Testis (tissue), 3 donors: ENCODE results near the gene HTR7. TPM values are rescaled to one million over a fixed set of nuclear protein-coding genes. Genes with fewer than 3 reads are reported as not detected.

Experiments
- DNase-seq: peaks from one replicate; pipeline ENCODE4 v3.0.0-alpha.2; 2019
- H3K27ac ChIP-seq, 2 donors: fragments of 200-600 bp; sonication (generic); one replicate each; pipeline ENCODE4 v1.5.1; 2019
- H3K27me3 ChIP-seq: fragments of 200-600 bp; sonication (generic); one replicate; pipeline ENCODE4 v1.5.1; 2019
- H3K36me3 ChIP-seq: fragments of 200-600 bp; sonication (generic); one replicate; pipeline ENCODE4 v1.5.1; 2017; ENCODE audit warnings: low read depth; ENCODE audit errors: missing control alignments
- H3K4me1 ChIP-seq: fragments of 200-600 bp; sonication (generic); one replicate; pipeline ENCODE4 v1.5.1; 2019
- H3K4me3 ChIP-seq, 2 donors: fragments of 200-600 bp; sonication (generic); one replicate each; pipeline ENCODE4 v1.5.1; 2017 to 2019
- H3K9me3 ChIP-seq: fragments of 200-600 bp; sonication (generic); one replicate; pipeline ENCODE4 v1.5.1; 2017
- POLR2A ChIP-seq: fragments of 450-650 bp; IDR thresholded peaks from one replicate; pipeline ENCODE4 v1.6.1; 2017; ENCODE audit warnings: antibody characterized with exemption, mild to moderate bottlenecking, moderate library complexity
- WGBS, 2 donors: methylation state at CpG; one replicate each; pipeline ENCODE4 v1.1.5; 2018; 5-methylcytosine and 5-hydroxymethylcytosine counted together
- intact Hi-C: fragments of 100-400 bp; cut with DNase I; formaldehyde crosslinking; loops from one replicate; pipeline ENCODE4 v1.15.1; 2023; ENCODE audit warnings: low total_unique reads
- polyA plus RNA-seq: library from polyadenylated mRNA; stranded (reverse); fragments of 350-450 nt; fragmentation: Illumina TruSeq; extraction: RNeasy Lipid Tissue Mini Kit (QIAGEN cat#74804); gene quantifications from one replicate; pipeline ENCODE4 v1.2.3, GENCODE V29; 2014; ENCODE audit warnings: low read depth, low replicate concordance; ENCODE audit not compliant: insufficient read depth
- total RNA-seq, 2 donors: library from RNA; depleted of rRNA; stranded (reverse); fragments of >200 nt; gene quantifications; one replicate each; pipeline ENCODE4 v1.2.3, GENCODE V29; 2016
- TF ChIP-seq, protein P1 (sequence below), 3 experiments: fragments of 450-650 bp in 2 of 3; fragments of 200-600 bp in 1 of 3; sonication (generic) in 1 of 3; IDR thresholded peaks; one replicate each; pipeline ENCODE4 v1.5.1; 2016 to 2019; ENCODE audit warnings: antibody characterized with exemption in 3 of 3, mild to moderate bottlenecking in 2 of 3, moderate library complexity in 1 of 3

The HTR7 gene
- total and polyA plus RNA-seq, 3 donors from 2014 or later = 8.3 to 26.2 (median 9.4) TPM

DNA sequence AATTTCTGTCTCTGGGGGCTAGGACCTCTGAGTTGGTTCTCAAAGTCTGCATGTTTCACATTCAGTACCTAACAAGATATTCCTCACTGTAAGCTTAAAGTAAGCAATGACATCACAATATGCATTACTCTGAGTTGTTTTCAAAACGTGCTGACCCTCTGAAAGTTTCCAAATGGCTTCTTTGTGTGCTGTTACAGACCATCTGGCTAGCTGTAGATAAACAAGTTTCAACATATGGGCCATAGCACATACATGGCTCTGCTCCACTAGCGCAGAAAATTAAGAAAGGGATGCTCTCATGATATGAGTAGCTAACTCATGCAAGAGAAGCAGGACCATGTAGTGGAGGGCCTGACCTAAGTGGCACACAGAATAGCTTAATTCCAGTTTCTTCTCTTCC is 119.0 kb downstream of the HTR7 start:
- no peak overlapping the region for H3K27ac ChIP-seq
- 52 to 57% methylated on average over 2 of the region's 2 CpGs for WGBS, 2 donors
- H3K36me3 ChIP-seq = no peaks in the 10 kb centered on the region
- H3K27me3 ChIP-seq = no peaks in the 10 kb centered on the region
- H3K4me3 ChIP-seq = no peak overlapping the region
- no peak for DNase-seq
- TF ChIP-seq, protein P1, sequence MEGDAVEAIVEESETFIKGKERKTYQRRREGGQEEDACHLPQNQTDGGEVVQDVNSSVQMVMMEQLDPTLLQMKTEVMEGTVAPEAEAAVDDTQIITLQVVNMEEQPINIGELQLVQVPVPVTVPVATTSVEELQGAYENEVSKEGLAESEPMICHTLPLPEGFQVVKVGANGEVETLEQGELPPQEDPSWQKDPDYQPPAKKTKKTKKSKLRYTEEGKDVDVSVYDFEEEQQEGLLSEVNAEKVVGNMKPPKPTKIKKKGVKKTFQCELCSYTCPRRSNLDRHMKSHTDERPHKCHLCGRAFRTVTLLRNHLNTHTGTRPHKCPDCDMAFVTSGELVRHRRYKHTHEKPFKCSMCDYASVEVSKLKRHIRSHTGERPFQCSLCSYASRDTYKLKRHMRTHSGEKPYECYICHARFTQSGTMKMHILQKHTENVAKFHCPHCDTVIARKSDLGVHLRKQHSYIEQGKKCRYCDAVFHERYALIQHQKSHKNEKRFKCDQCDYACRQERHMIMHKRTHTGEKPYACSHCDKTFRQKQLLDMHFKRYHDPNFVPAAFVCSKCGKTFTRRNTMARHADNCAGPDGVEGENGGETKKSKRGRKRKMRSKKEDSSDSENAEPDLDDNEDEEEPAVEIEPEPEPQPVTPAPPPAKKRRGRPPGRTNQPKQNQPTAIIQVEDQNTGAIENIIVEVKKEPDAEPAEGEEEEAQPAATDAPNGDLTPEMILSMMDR (IDR thresholded peaks at IDR 0.05) = no peak
- TF ChIP-seq POLR2A = no peak
- intact Hi-C loops = no loop called here
- H3K4me1 ChIP-seq = no peaks in the 10 kb centered on the region
- no peaks in the 10 kb centered on the region for H3K9me3 ChIP-seq

- H3K9me3 ChIP-seq = no peaks in the 10 kb centered on the region
- intact Hi-C loops = no loop called here
- H3K27ac ChIP-seq = no peak overlapping the region
- 42 to 43% methylated on average over 2 of the region's 2 CpGs for WGBS, 2 donors
- no peaks in the 10 kb centered on the region for H3K36me3 ChIP-seq
- TF ChIP-seq POLR2A = no peak
- TF ChIP-seq, protein P1 (IDR thresholded peaks at IDR 0.05) = no peak
- no peaks in the 10 kb centered on the region for H3K27me3 ChIP-seq
- no peaks in the 10 kb centered on the region for H3K4me1 ChIP-seq
- no peak for DNase-seq
- H3K4me3 ChIP-seq = no peak overlapping the region
These were observed 123.4 kb downstream of the HTR7 start for GRCh38 chr10:90734415-90734814.

DNA sequence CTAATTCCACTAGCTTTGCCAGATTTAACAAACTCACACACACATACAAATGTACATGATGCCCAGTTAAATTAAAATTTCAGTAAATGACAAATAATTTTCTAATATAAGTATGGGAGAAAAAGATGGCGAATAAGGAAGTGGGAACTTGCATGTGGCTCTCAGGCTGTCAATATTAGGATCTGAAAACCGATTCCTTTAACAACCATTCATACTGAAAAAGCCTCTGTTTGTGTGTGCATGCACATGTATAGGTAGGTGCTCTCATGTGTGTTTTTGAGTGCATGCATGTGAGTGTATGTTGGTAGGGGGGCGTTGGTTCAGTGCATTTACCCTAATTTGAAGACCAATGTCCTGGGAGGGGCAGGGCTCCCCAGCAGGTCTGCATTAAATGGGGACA is 125.3 kb downstream of the HTR7 start:
- Histone ChIP-seq H3K27me3 (no peaks in the 10 kb centered on the region), H3K27ac (no peak overlapping the region), H3K4me3 (no peak overlapping the region), H3K36me3 (no peaks in the 10 kb centered on the region), H3K9me3 (no peaks in the 10 kb centered on the region), H3K4me1 (no peaks in the 10 kb centered on the region)
- DNase-seq = no peak
- intact Hi-C loops = no loop called here
- 69 to 80% methylated on average over 3 of the region's 3 CpGs for WGBS, 2 donors
- no peak for TF ChIP-seq POLR2A
- TF ChIP-seq, protein P1 (IDR thresholded peaks at IDR 0.05) = no peak

DNA sequence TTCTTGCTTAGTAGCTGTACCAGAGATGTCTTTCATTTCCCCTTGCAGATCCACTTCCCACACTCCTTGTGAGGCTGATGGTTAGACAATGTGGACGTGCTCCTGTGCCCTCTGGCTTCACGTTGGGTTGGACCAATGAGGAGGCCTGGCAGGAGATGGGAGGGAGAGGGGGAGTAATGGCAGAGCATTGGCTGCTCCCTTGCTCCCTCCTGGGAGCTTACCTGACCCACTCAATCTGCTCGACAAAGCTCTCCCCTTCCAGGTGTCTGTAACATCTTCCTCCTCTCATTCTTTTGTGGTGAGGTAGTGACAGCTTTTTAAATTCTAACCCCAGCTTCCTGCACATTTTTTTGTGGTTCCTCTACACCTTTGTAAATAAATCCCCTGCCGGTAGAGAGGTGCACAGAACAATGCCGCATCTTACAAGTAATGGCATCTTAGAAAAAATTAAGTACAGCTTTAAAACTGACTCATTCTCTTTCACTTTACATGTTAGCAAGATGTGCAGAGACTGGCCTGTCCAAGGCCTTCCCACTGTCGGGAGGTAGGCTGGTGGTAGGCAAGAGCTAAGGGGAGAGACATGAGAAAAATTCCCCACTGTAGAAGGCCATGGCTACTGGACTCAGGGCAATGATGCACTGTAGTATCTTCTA is 134.3 kb downstream of the HTR7 start:
- Histone ChIP-seq H3K36me3 (no peaks in the 10 kb centered on the region), H3K27me3 (no peaks in the 10 kb centered on the region), H3K27ac (no peak overlapping the region), H3K9me3 (no peaks in the 10 kb centered on the region), H3K4me1 (no peaks in the 10 kb centered on the region), H3K4me3 (no peak overlapping the region)
- intact Hi-C loops = no loop called here
- no peak for DNase-seq
- WGBS, 2 donors = 51 to 62% methylated on average over 6 of the region's 6 CpGs
- TF ChIP-seq POLR2A = no peak
- TF ChIP-seq, protein P1 (IDR thresholded peaks at IDR 0.05) = no peak

- TF ChIP-seq, protein P1 (IDR thresholded peaks at IDR 0.05) = no peak
- TF ChIP-seq POLR2A = no peak
- Histone ChIP-seq H3K27me3 (no peaks in the 10 kb centered on the region), H3K4me1 (no peaks in the 10 kb centered on the region), H3K27ac (no peak overlapping the region), H3K4me3 (no peak overlapping the region), H3K9me3 (no peaks in the 10 kb centered on the region), H3K36me3 (no peaks in the 10 kb centered on the region)
- no peak for DNase-seq
- 82 to 85% methylated on average over 5 of the region's 5 CpGs for WGBS, 2 donors
- intact Hi-C loops = no loop called here
These were observed 135.0 kb downstream of the HTR7 start for GRCh38 chr10:90722832-90723231.
